ENCODE data around the gene SMIM8. TPM values are rescaled to one million over a fixed set of nuclear protein-coding genes. Genes with fewer than 3 reads are reported as not detected.

The SMIM8 gene
- polyA plus RNA-seq, 1 donor from 2014 or later: 30.6 TPM

DNA sequence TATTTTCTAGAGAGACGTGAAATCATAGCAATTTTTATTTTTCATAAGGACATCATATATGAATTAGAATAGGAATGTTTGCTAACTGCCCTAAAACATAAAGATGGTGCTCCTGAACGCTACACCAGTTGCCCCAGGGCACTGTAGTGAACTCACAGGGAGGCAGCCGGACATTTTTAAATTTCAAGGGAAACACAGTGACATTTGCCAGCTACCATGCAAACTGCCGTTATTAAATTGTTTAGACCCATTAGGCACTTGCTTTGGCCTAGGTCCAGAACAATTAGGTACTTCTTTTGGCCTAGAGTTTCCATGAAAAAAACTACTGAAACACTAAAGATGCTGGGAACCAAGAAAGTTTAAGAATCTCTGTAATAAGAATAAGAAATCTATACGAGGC, 60.5 kb downstream of the SMIM8 start:
- TF ChIP-seq, protein P1, sequence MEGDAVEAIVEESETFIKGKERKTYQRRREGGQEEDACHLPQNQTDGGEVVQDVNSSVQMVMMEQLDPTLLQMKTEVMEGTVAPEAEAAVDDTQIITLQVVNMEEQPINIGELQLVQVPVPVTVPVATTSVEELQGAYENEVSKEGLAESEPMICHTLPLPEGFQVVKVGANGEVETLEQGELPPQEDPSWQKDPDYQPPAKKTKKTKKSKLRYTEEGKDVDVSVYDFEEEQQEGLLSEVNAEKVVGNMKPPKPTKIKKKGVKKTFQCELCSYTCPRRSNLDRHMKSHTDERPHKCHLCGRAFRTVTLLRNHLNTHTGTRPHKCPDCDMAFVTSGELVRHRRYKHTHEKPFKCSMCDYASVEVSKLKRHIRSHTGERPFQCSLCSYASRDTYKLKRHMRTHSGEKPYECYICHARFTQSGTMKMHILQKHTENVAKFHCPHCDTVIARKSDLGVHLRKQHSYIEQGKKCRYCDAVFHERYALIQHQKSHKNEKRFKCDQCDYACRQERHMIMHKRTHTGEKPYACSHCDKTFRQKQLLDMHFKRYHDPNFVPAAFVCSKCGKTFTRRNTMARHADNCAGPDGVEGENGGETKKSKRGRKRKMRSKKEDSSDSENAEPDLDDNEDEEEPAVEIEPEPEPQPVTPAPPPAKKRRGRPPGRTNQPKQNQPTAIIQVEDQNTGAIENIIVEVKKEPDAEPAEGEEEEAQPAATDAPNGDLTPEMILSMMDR (IDR thresholded peaks at IDR 0.05; ENCODE audit: poor library complexity, severe bottlenecking): no peak
- TF ChIP-seq SMC3 (conservative IDR thresholded peaks at IDR 0.05; ENCODE audit: poor library complexity) (no peak), MXI1 (conservative IDR thresholded peaks at IDR 0.05; ENCODE audit: poor library complexity, severe bottlenecking) (no peak), POLR2AphosphoS5 (IDR thresholded peaks at IDR 0.05) (no peak), EP300 (conservative IDR thresholded peaks at IDR 0.05; ENCODE audit: poor library complexity, severe bottlenecking) (no peak), TAF1 (IDR thresholded peaks at IDR 0.05; ENCODE audit: low read depth) (no peak), RAD21 (conservative IDR thresholded peaks at IDR 0.05) (no peak), EZH2 (IDR thresholded peaks at IDR 0.05; ENCODE audit: borderline replicate concordance, insufficient read depth, low read length, poor library complexity, severe bottlenecking) (no peak)
- TF ChIP-seq, protein P2, sequence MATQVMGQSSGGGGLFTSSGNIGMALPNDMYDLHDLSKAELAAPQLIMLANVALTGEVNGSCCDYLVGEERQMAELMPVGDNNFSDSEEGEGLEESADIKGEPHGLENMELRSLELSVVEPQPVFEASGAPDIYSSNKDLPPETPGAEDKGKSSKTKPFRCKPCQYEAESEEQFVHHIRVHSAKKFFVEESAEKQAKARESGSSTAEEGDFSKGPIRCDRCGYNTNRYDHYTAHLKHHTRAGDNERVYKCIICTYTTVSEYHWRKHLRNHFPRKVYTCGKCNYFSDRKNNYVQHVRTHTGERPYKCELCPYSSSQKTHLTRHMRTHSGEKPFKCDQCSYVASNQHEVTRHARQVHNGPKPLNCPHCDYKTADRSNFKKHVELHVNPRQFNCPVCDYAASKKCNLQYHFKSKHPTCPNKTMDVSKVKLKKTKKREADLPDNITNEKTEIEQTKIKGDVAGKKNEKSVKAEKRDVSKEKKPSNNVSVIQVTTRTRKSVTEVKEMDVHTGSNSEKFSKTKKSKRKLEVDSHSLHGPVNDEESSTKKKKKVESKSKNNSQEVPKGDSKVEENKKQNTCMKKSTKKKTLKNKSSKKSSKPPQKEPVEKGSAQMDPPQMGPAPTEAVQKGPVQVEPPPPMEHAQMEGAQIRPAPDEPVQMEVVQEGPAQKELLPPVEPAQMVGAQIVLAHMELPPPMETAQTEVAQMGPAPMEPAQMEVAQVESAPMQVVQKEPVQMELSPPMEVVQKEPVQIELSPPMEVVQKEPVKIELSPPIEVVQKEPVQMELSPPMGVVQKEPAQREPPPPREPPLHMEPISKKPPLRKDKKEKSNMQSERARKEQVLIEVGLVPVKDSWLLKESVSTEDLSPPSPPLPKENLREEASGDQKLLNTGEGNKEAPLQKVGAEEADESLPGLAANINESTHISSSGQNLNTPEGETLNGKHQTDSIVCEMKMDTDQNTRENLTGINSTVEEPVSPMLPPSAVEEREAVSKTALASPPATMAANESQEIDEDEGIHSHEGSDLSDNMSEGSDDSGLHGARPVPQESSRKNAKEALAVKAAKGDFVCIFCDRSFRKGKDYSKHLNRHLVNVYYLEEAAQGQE (IDR thresholded peaks at IDR 0.05; ENCODE audit: borderline replicate concordance): no peak
- no peaks in the 10 kb centered on the region for H3K27me3 ChIP-seq (ENCODE audit: insufficient read depth, low read depth, low read length)
- H3K9ac ChIP-seq (ENCODE audit: low read length): no peak overlapping the region
- no peaks in the 10 kb centered on the region for H3K36me3 ChIP-seq (ENCODE audit: insufficient read depth, low read length)
- no peaks in the 10 kb centered on the region for H3K9me3 ChIP-seq (ENCODE audit: low read length)
- H3K9me2 ChIP-seq (ENCODE audit: insufficient read depth, low read length): no peaks in the 10 kb centered on the region
- H3K4me3 ChIP-seq (ENCODE audit: low read length): no peak overlapping the region
- no peaks in the 10 kb centered on the region for H4K20me1 ChIP-seq (ENCODE audit: insufficient read depth)
- no peaks in the 10 kb centered on the region for H3F3A ChIP-seq (ENCODE audit: insufficient read depth, low read length, poor library complexity, severe bottlenecking)
- H3K4me2 ChIP-seq (ENCODE audit: low read length): no peak overlapping the region
- no peak overlapping the region for H2AFZ ChIP-seq (ENCODE audit: low read depth, low read length)
- no peak overlapping the region for H3K27ac ChIP-seq (ENCODE audit: low read length)
- no peaks in the 10 kb centered on the region for H3K79me2 ChIP-seq (replicated peaks; ENCODE audit: insufficient read depth, low read length)

DNA sequence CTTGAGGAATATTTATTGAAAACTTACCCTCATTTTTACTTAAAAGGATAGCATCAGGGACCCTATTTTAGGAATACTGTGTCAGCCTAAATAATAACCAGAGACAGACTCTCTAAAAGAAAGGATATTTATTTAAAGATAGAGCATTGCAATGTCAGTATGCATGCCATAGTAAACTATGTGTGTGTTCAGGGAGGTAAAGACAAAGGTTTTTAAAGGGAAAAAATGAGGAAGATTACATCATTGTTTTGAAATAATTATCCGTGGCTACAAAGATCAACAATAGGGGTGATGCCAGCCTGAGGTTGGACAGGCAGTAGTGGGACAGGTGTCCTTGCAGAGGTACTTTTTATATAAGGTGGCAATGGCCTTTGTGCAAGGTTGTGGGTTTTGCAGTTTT, 61.6 kb downstream of the SMIM8 start:
- Histone ChIP-seq H3K9ac (ENCODE audit: low read length) (no peak overlapping the region), H3K9me3 (ENCODE audit: low read length) (no peaks in the 10 kb centered on the region), H3K9me2 (ENCODE audit: insufficient read depth, low read length) (no peaks in the 10 kb centered on the region), H2AFZ (ENCODE audit: low read depth, low read length) (no peak overlapping the region), H3F3A (ENCODE audit: insufficient read depth, low read length, poor library complexity, severe bottlenecking) (no peaks in the 10 kb centered on the region), H3K36me3 (ENCODE audit: insufficient read depth, low read length) (no peaks in the 10 kb centered on the region), H3K27me3 (ENCODE audit: insufficient read depth, low read depth, low read length) (no peaks in the 10 kb centered on the region), H3K4me2 (ENCODE audit: low read length) (no peak overlapping the region), H3K27ac (ENCODE audit: low read length) (no peak overlapping the region), H3K4me3 (ENCODE audit: low read length) (no peak overlapping the region), H3K79me2 (replicated peaks; ENCODE audit: insufficient read depth, low read length) (no peaks in the 10 kb centered on the region), H4K20me1 (ENCODE audit: insufficient read depth) (no peaks in the 10 kb centered on the region)
- no peak for TF ChIP-seq EP300 (conservative IDR thresholded peaks at IDR 0.05; ENCODE audit: poor library complexity, severe bottlenecking)
- TF ChIP-seq, protein P2 (IDR thresholded peaks at IDR 0.05; ENCODE audit: borderline replicate concordance): no peak
- TF ChIP-seq MXI1 (conservative IDR thresholded peaks at IDR 0.05; ENCODE audit: poor library complexity, severe bottlenecking): no peak
- TF ChIP-seq TAF1 (IDR thresholded peaks at IDR 0.05; ENCODE audit: low read depth): no peak
- TF ChIP-seq SMC3 (conservative IDR thresholded peaks at IDR 0.05; ENCODE audit: poor library complexity): no peak
- TF ChIP-seq POLR2AphosphoS5 (IDR thresholded peaks at IDR 0.05): no peak
- TF ChIP-seq, protein P1 (IDR thresholded peaks at IDR 0.05; ENCODE audit: poor library complexity, severe bottlenecking): no peak
- TF ChIP-seq RAD21 (conservative IDR thresholded peaks at IDR 0.05): no peak
- no peak for TF ChIP-seq EZH2 (IDR thresholded peaks at IDR 0.05; ENCODE audit: borderline replicate concordance, insufficient read depth, low read length, poor library complexity, severe bottlenecking)

All from neural cell (in vitro differentiated cells).